ENCODE data around the gene TOMM70.

Gene TOMM70

DNA sequence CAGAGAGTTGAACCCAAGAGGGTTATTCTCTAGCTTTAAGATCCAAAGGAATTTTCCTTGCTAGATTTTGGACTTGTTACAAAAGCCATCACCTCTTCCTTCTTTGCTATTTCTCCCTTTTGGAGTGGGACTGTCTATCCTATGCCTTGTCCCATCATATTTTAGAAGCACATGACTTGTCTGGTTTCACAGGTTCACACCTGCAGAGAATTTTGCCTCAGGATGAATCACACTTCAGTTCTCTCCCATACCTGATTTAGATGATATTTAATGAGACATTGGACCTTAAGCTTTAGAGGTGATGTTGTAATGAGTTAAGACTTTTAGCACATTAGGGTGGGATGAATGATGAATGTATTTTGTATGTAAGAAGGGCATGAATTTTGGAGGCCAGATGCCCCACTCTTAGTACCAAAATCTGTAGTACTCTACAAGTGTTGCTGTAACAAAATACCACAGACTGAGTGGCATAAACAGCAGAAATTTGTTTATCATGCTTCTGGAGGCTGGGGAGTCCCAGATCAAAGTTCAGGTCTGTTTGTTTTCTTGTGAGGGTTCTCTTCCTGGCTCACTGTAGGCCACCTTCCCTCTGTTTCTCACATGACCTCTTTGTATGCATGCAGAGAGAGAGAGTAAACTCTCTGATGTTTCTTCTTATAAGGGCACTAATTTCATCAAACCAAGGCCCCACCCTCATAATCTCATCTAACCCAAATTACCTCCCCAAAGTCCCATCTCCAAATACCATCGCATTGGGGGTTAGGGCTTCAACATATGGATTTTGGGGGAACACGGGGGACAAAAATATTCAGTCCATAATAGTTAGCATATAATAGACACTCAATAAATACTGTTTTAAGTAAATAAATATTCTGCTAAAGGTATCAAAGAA, 10.4 kb upstream of the TOMM70 start:
- no peak for DNase-seq (ENCODE audit: low spot score)

GRCh38 chr3:100407977-100408532, 7.2 kb upstream of the TOMM70 start:
- no peak for DNase-seq (ENCODE audit: low spot score)

DNA sequence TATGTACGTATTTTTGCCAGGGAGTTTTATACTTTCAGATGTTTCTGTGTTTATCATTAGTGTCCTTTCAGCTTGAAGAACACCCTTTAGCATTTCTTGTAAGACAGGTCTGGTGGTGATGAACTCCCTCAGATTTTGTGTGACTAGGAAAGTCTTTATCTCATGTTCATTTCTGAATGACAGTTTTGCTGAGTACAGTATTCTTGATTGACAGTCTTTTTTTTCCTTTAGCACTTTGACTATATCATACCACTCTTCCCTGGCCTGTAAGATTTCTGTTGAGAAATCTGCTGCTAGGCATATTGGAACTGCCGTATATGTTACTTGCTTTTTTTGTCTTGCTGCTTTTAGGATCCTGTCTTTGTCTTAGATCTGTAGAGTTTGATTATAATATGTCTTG, 6.3 kb upstream of the TOMM70 start:
- DNase-seq (ENCODE audit: low spot score) = no peak

- DNase-seq (ENCODE audit: low spot score) = no peak
Measured at GRCh38 chr3:100404250-100404548, 3.3 kb upstream of the TOMM70 start.

DNA sequence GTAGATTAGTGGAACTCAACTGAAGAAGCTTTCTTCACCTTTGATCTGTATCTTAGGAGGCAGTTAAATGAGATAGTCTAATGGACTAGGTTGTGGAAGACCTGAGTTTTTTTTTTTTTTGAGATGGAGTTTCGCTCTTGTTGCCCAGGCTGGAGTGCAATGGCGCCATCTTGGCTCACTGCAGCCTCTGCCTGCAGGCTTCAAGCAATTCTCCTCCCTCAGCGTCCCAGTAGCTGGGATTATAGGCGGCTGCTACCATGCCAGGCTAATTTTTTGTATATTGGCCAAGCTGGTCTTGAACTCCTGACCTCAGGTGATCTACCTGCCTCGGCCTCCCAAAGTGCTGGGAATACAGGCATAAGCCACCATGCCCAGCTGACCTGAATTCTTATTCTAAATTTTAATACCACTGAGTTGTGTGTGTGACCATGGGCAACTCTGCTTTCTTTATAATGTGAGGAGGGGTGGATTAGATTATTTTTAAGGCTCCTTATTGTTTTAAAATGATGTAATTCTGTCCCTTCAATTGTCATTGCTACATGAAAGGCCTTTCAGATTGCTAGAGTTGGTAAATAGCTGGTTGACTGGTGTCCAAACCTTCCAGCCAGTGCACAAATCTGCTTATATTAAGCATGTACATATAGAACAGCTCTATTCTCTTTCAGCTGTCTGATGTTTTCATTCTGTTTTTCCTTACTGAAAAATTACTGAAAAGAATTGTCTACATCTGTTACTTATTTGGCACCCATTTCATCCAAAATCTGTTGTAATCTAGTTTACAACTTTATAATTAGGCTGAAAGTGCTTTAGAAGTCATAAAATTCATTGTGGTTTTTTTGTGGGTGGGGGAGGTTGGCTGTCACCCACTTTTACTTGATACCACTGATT, 2.7 kb upstream of the TOMM70 start:
- DNase-seq (ENCODE audit: low spot score) = no peak

GRCh38 chr3:100402891-100403290, 2.0 kb upstream of the TOMM70 start:
- DNase-seq (ENCODE audit: low spot score) = no peak

- DNase-seq (ENCODE audit: low spot score) = no peak
Measured at GRCh38 chr3:100402256-100402655, 1.4 kb upstream of the TOMM70 start.

- peak; percentile 15 for DNase-seq (ENCODE audit: low spot score)
Measured at GRCh38 chr3:100401674-100402041, 769 bp upstream of the TOMM70 start.

- DNase-seq (ENCODE audit: low spot score) = peak; percentile 32
Measured at GRCh38 chr3:100400419-100400779, 490 bp downstream of the TOMM70 start.

GRCh38 chr3:100399341-100400071, 1.4 kb downstream of the TOMM70 start:
- DNase-seq (ENCODE audit: low spot score) = no peak

DNA sequence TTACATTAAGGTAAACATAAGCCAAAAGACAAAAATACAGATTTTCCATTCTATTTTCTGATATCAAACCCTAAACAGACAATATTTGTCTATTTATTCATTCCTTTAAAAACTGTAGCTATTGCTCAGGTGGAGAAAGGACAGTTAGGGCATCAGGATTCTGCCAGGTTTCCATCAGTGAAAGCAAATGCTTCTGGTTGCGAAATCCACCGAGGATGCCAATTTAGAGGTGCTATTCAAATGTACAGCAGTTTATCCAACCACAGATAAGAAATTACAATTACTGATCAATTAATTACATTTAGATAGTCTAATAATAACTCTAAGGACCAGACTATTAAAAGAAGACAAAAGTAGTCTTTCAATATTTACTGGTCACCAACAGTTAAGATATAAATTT, 3.9 kb downstream of the TOMM70 start:
- no peak for DNase-seq (ENCODE audit: low spot score)

DNA sequence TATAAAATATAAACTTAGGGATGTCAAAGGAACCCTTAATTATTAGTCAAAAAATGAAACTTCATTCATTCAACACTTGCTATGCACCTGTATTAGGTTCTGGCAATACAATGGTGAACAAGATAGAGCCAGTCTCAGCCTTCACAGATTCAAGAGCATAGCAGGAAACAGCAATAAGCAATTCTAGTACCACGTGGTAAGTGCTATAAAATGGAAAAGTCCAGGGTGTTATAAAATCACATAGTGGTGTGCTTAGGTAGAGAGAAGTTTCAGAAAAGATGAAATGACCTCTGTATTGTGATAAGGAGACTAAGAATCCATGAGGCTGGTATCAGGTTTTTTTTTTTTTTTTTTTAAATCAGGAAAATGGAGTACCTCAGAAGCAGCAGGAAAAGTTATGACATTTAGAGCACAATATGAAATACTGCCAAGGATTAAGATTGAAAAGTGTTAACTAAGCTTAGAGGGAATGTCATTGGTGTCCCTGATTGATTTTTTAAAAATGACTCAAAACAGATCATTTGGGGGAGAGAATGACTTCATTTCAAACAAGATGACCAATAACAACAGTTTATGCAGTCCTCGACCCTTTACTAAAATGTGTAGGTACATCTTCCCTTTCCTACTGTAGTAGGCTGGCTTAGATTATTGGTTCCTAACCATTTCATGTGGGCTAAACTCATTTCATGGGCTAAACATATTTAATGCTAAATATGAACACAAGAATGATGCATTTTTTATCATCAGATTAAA, 5.0 kb downstream of the TOMM70 start:
- no peak for DNase-seq (ENCODE audit: low spot score)

DNA sequence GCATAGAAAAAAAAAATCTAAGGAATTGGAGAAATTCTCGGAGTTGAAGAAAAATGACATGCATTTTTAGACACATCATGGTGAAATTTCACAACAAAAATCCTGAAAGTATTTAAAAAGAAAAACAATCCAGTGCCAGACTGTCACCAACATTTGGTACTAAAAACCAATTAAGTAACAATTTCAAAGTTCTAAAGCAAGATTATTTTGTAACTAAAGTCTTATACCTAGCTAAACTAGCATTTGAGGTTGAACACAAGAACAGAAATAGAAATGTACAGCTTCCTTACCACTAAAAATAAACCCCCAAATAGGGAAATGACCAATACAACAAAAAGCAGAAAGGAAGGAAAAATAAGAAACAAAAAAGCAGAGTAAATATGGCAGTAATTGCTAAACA, 11.9 kb downstream of the TOMM70 start:
- DNase-seq (ENCODE audit: low spot score) = no peak

- DNase-seq (ENCODE audit: low spot score) = no peak
Measured at GRCh38 chr3:100386437-100387074, 14.3 kb downstream of the TOMM70 start.

DNA sequence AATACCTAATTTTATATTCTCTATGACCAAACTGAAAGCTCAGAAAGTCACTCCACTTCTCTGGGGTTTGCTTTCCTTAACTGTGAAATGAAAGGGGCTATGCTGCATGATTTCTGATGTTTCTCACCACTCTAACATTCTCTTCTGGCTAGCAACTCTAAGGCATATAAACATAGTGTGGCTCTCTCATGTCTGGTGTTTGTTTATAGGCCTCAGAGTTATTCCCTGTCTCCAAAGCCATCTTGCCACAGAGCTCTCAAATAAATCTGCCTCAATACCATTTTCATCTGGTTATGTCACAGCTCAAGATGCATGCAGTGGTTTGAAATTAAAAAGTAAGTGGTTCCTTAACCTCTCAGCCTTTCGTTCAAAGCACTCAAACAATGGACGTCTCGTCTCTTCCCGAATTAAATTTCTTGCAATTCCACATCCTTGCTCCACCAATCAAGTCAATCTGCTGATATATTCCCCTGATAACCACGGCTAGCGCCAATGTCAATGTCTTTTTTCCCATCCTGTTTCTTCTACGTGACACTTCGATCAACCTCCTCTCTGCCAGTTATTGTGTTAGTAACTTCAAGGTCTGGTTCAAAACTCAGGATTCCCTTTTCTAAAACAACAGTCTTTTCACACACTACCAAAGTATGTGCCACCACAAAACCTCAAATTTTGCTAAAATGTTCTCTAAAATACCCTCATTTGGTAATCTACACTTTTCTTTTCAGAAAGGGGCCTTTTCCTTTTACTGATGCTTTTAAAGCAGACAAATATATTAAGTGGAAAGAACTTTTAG, 16.0 kb downstream of the TOMM70 start:
- DNase-seq (ENCODE audit: low spot score) = no peak

- no peak for DNase-seq (ENCODE audit: low spot score)
Measured at GRCh38 chr3:100376301-100376700, 24.6 kb downstream of the TOMM70 start.

DNA sequence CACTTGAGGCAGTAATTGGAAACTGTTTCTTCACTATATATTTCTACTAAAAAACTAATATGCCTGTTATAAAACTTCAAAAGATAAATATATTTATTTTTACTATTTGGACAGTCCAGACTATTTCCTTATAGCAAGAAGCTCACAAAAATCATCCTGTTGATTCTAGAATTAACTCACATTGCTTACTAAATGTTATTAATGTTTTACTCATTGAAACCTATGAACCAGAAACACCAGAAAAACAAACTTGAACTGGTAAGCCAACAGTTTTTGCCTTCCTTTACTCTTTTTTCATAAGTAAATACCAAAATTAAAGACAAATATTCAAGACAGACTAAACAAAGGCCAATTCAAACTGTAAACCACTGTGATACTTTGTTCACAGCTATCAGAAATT, 26.4 kb downstream of the TOMM70 start:
- DNase-seq (ENCODE audit: low spot score) = no peak

DNA sequence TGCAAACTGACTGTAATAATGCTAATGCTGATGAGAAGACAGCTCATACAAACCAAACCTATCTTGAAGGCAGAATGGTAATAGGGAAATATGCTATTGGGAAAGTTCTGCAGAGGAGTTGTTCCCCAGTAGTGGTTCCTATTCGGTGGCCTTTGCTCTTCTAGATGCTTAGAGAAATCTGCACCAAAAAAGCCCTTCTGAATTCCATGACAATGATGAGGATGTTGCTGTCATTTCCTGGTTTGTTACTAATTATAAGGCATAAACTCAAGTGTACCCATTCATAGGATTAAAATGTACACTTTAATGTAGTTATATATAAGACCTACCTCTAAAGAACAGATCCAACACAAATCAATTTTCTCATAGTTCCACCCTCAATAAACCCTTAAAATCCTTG, 30.1 kb downstream of the TOMM70 start:
- DNase-seq (ENCODE audit: low spot score) = no peak

DNA sequence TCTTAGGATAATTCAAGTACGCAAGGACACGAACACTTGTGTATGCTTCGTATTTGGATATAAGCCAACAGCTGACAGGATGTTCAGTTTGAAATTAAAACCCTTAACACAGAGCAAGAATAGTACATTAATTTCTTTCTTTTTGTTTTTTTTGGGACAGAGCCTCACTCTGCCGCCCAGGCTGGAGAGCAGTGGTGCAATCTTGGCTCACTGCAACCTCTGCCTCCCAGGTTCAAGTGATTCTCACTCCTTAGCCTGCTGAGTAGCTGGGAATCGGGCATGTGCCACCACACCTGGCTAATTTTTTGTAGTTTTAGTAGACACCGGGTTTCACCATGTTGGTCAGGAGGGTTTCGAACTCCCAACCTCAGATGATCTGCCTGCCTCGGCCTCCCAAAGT, 32.4 kb downstream of the TOMM70 start:
- DNase-seq (ENCODE audit: low spot score) = no peak

DNA sequence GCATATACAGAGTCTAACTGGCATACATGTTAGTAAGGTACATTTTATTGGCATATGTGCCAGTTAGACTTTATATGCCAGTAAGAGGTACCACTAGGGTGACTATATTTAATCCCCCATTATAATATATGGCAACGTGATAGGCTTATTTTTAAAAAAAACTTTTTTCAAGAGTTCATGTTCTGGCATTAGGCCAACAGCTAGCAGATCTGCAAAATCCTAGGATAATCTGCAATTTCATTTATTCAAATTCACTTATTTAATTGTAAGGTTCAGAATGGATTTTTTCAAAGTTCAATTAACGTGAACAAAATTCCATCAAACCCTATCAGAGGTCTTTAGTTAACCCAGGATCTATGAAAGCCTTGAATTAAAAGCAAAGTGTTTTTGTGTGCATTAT, 34.5 kb downstream of the TOMM70 start:
- no peak for DNase-seq (ENCODE audit: low spot score)
